Breast epithelium (tissue), 4 donors: ENCODE measurements around the gene VAX1. TPM values are rescaled to one million over a fixed set of nuclear protein-coding genes. Genes with fewer than 3 reads are reported as not detected.

ENCODE experiments used
- DNase-seq, 2 donors: peaks; one replicate each; pipeline ENCODE4 v3.0.0-alpha.2; 2019; ENCODE audit warnings: low spot score in 2 of 2
- H3K27ac ChIP-seq, 2 donors: fragments of 200-600 bp; sonication (generic) in 1 of 2; one replicate each; pipeline ENCODE4 v1.5.1; 2016 to 2019; ENCODE audit warnings: mild to moderate bottlenecking in 1 of 2
- H3K27me3 ChIP-seq, 2 donors: fragments of 200-600 bp; sonication (generic) in 1 of 2; one replicate each; pipeline versions ENCODE4 v1.5.1 to v1.6.0; 2017 to 2019; ENCODE audit warnings: control low read depth in 1 of 2, mild to moderate bottlenecking in 1 of 2
- H3K36me3 ChIP-seq: fragments of 200-600 bp; one replicate; pipeline ENCODE4 v1.5.1; 2019
- H3K4me1 ChIP-seq, 2 donors: fragments of 200-600 bp; sonication (generic); one replicate each; pipeline ENCODE4 v1.5.1; 2016 to 2019; ENCODE audit warnings: control low read depth in 1 of 2
- H3K4me3 ChIP-seq, 3 donors: fragments of 200-600 bp; sonication (generic); 1 replicate in 2 of 3; 2 replicates in 1 of 3; pipeline ENCODE4 v1.5.1; 2016 to 2019; ENCODE audit warnings: mild to moderate bottlenecking in 3 of 3, moderate library complexity in 2 of 3
- H3K9me3 ChIP-seq, 2 donors: fragments of 200-600 bp; sonication (generic) in 1 of 2; one replicate each; pipeline ENCODE4 v1.5.1; 2016 to 2019; ENCODE audit warnings: control low read depth in 1 of 2
- POLR2A ChIP-seq: fragments of 450-650 bp; IDR thresholded peaks from one replicate; pipeline ENCODE4 v1.6.1; 2016; ENCODE audit warnings: antibody characterized with exemption, mild to moderate bottlenecking, moderate library complexity
- POLR2AphosphoS5 ChIP-seq, 3 donors: sonication (generic); formaldehyde crosslinking; IDR thresholded peaks; one replicate each; pipeline ENCODE4 v1.6.1; 2017; ENCODE audit warnings: antibody characterized with exemption in 3 of 3
- intact Hi-C: fragments of 100-400 bp; cut with DNase I; formaldehyde crosslinking; loops from one replicate; pipeline ENCODE4 v1.15.1; 2023; ENCODE audit warnings: low total_unique reads
- total RNA-seq, 3 donors: library from RNA; depleted of rRNA; stranded (reverse); fragments of >200 nt; gene quantifications; one replicate each; pipeline ENCODE4 v1.1.0, GENCODE V29; 2016
- TF ChIP-seq, protein P1 (sequence below), 3 donors: fragments of 450-650 bp; IDR thresholded peaks; one replicate each; pipeline ENCODE4 v1.5.1; 2016 to 2017; ENCODE audit warnings: antibody characterized with exemption in 3 of 3, mild to moderate bottlenecking in 3 of 3, moderate library complexity in 3 of 3

The VAX1 gene
- total RNA-seq, 3 donors from 2014 or later: not detected

DNA sequence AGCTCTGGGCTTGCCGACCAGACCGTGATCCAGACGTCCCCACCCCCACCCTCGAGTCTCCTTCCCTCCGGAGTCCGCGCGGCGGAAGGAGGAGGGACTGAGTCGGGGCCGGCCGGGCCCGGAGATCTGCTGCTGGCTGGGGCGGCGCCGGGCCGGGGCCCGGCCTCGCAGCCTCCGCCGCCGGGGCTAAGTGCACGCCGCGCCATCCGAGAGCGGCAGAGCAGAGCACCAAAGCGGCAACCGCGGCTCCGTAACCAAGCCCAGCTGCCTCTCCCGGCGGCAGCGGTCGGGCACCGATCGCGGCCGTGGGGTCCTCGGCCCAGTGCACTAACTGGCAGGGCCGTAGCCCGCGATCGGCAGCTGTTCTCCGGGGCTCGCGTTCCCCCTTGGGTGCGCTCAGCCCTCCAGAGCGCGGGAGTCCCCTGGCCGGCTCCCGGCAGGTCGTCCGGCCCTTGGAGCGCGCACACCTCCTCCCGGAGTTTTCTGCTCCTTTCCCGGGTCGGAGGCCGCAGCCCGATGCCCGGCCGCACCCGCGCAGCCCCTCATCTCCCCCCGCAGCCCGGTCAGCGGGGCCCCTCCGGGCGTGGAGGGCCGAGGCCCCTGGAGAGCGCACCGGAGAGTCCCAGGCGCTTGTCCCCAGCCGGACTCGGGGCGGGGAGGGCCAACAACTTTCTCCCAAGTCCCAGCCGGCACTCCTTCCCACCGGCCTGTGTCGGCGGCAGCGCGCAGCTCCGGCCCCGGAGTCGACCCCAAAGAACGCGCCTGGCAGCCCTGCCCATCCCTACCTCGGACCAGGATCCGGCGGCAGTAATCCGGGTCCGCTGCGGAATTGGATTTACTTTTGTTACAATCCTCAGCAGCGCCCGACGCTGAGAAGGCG, 799 bp downstream of the VAX1 start:
- Histone ChIP-seq H3K27ac (no peak overlapping the region), H3K4me3 (peak overlapping the region; percentile 37 to 65 (median 37)), H3K9me3 (no peaks in the 10 kb centered on the region), H3K4me1 (peaks cover 5 to 15% of the 10 kb centered on the region in 2 donors), H3K27me3 (peaks cover 12 to 97% of the 10 kb centered on the region in 2 donors), H3K36me3 (no peaks in the 10 kb centered on the region)
- DNase-seq: no peak
- TF ChIP-seq POLR2AphosphoS5 (IDR thresholded peaks at IDR 0.05) (no peak), POLR2A (no peak)
- TF ChIP-seq, protein P1, sequence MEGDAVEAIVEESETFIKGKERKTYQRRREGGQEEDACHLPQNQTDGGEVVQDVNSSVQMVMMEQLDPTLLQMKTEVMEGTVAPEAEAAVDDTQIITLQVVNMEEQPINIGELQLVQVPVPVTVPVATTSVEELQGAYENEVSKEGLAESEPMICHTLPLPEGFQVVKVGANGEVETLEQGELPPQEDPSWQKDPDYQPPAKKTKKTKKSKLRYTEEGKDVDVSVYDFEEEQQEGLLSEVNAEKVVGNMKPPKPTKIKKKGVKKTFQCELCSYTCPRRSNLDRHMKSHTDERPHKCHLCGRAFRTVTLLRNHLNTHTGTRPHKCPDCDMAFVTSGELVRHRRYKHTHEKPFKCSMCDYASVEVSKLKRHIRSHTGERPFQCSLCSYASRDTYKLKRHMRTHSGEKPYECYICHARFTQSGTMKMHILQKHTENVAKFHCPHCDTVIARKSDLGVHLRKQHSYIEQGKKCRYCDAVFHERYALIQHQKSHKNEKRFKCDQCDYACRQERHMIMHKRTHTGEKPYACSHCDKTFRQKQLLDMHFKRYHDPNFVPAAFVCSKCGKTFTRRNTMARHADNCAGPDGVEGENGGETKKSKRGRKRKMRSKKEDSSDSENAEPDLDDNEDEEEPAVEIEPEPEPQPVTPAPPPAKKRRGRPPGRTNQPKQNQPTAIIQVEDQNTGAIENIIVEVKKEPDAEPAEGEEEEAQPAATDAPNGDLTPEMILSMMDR (IDR thresholded peaks at IDR 0.05): no peak
- intact Hi-C loops: no loop called here

DNA sequence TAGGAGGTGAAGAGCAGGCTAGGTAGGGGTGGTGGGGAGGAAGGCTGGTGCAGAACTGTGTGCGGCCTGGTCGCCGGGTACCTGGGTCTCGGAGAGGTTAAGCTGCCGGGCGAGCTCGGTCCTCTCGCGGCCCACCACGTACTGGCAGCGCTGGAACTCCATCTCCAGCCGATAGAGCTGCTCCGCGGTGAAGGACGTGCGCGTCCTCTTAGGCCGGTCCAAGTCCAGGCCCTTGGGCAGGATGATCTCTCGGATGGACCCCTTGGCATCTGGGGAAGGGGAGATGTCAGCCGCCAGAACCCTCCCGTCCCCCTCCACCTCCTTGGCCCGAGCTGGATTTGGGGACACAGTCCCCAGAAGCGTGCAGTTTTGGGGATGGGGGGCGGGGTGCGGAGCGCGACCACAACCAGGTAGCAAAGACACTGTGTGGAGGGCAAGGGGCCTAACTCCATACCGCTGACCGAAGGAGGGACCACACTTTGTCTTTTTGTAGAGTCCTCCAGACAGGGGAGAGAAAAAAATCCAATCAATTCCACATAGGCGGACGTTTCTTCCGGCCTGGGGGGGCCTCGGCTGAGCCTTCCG, 1.6 kb downstream of the VAX1 start:
- intact Hi-C loops: loop anchor here (1.0 kb wide), 1 partner anchor 38 kb away; no protein-coding TSS in a partner anchor
- Histone ChIP-seq H3K27ac (no peak overlapping the region), H3K27me3 (peaks cover 12 to 97% of the 10 kb centered on the region in 2 donors), H3K9me3 (no peaks in the 10 kb centered on the region), H3K36me3 (no peaks in the 10 kb centered on the region), H3K4me1 (peaks cover 5 to 15% of the 10 kb centered on the region in 2 donors), H3K4me3 (peak overlapping the region; percentile 37 to 65 (median 37))
- TF ChIP-seq, protein P1 (IDR thresholded peaks at IDR 0.05): no peak
- TF ChIP-seq POLR2A (no peak), POLR2AphosphoS5 (IDR thresholded peaks at IDR 0.05) (no peak)
- no peak for DNase-seq

DNA sequence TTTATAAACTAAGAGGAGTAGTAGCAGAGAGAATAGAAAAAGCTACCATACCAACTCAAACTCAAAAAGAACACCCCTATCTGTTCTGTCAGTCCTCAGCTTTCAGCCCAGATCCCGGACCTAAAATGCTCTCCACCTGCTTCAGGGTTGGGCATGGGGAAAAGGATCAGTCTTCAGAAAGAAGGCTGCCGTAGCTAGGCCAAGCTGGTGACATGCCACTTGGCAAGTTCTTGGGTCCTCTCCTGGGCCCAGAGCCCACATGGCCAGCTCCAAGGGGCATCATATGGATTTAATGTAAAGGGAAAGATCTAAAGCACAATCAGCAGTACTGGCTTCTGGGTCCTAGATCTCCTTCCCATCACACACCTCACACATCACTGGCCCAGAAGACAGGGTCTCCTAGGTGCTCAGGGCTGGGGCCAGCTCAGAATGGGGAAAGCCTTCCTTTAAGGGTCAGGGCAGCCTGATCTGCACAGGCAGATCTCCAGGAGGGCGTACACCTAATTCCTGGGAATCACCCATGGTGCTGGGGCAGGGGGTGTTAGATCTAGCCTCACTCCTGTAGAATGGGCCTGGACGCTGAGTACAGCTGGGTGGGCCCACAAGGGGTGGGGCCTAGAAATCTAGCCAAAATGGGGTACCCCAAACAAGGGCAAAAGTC, 2.5 kb downstream of the VAX1 start:
- no peak for DNase-seq
- H3K27me3 ChIP-seq: peaks cover 17 to 97% of the 10 kb centered on the region in 2 donors
- no peak for TF ChIP-seq POLR2AphosphoS5 (IDR thresholded peaks at IDR 0.05)
- TF ChIP-seq POLR2A: no peak
- TF ChIP-seq, protein P1 (IDR thresholded peaks at IDR 0.05): no peak

DNA sequence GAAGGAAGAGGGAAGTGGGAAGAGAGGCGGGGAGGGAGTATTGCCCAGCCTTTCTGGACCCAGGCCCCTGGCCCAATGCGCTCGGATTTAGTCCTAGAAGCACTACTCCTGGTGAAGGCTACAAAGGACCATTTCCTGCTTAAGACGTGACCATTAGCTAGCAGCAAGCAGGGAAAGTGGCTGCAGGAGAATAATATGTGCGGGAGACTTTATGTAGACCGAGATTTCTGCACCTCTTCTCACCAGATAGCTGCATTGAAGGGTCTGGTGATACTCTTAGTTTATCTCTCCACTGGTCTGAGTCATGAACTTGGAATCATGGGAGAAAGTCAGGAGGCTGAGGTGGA, 3.1 kb downstream of the VAX1 start:
- H3K36me3 ChIP-seq: no peaks in the 10 kb centered on the region
- no peak overlapping the region for H3K4me3 ChIP-seq
- intact Hi-C loops: no loop called here
- H3K4me1 ChIP-seq: peaks cover 5 to 15% of the 10 kb centered on the region in 2 donors
- H3K27me3 ChIP-seq: peaks cover 13 to 97% of the 10 kb centered on the region in 2 donors
- H3K27ac ChIP-seq: no peak overlapping the region
- H3K9me3 ChIP-seq: no peaks in the 10 kb centered on the region
- DNase-seq: no peak
- TF ChIP-seq POLR2AphosphoS5 (IDR thresholded peaks at IDR 0.05) (no peak), POLR2A (no peak)
- TF ChIP-seq, protein P1 (IDR thresholded peaks at IDR 0.05): no peak

More for the DNA sequence above, 2.5 kb downstream of the VAX1 start:
- peaks cover 5 to 15% of the 10 kb centered on the region in 2 donors for H3K4me1 ChIP-seq
- no peak overlapping the region for H3K27ac ChIP-seq
- no peak overlapping the region for H3K4me3 ChIP-seq
- H3K36me3 ChIP-seq: no peaks in the 10 kb centered on the region
- no peaks in the 10 kb centered on the region for H3K9me3 ChIP-seq
- intact Hi-C loops: loop anchor here (1.0 kb wide), 1 partner anchor 39 kb away; no protein-coding TSS in a partner anchor
